ENCODE results near the gene LIPT1.

LIPT1 gene

DNA sequence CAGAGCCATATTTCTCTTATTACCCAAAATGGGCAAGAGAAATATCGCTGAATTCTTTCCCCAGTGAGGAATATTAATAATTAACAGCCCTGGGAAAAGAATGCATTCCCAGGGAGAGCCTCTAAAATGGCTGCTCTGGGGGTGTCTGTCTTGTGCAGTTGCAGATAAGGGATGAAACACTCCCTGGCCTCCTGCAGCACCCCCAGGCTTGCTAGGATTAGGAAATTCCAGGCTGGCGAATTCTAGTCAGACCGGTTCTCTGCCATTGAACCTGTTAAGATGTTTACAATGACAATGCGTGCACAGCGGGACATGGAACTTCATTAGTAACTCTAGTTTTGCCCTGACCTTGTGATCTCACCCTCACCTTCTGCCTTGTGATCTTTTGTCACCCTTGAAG is 50.7 kb downstream of the LIPT1 start:
- H3K36me3 ChIP-seq (replicated peaks) = no peaks in the 10 kb centered on the region
- no peak overlapping the region for H3K27ac ChIP-seq
- no peak overlapping the region for H3K4me3 ChIP-seq (ENCODE audit: low read depth, low read length)
- DNase-seq = no peak
- in situ Hi-C loops (cut with HindIII; ENCODE audit: low pct_ligation_motif_present, low sequenced_read_pairs) = no loop called here
- H3K27me3 ChIP-seq (replicated peaks) = no peaks in the 10 kb centered on the region
- TF ChIP-seq CTCF (IDR thresholded peaks at IDR 0.05; ENCODE audit: low read depth, low read length, missing control alignments) = no peak
